Glomerular visceral epithelial cell (primary cell): ENCODE results near the gene TANK.
"Not testable (repeated sequence)": the region's sequence is repeated elsewhere in the genome, so short reads cannot be mapped to it uniquely, and the experiment has no call there.

ENCODE experiments used
- DNase-seq: peaks from one replicate; pipeline ENCODE4 v3.0.0-alpha.2; 2016; ENCODE audit errors: extremely low spot score

Gene TANK

GRCh38 chr2:161232571-161232970 lies 72.3 kb downstream of the TANK start:
- DNase-seq: no peak

- DNase-seq: no peak
Measured at GRCh38 chr2:161233858-161234431, 73.7 kb downstream of the TANK start.

GRCh38 chr2:161234627-161235026 lies 74.4 kb downstream of the TANK start:
- no peak for DNase-seq

DNA sequence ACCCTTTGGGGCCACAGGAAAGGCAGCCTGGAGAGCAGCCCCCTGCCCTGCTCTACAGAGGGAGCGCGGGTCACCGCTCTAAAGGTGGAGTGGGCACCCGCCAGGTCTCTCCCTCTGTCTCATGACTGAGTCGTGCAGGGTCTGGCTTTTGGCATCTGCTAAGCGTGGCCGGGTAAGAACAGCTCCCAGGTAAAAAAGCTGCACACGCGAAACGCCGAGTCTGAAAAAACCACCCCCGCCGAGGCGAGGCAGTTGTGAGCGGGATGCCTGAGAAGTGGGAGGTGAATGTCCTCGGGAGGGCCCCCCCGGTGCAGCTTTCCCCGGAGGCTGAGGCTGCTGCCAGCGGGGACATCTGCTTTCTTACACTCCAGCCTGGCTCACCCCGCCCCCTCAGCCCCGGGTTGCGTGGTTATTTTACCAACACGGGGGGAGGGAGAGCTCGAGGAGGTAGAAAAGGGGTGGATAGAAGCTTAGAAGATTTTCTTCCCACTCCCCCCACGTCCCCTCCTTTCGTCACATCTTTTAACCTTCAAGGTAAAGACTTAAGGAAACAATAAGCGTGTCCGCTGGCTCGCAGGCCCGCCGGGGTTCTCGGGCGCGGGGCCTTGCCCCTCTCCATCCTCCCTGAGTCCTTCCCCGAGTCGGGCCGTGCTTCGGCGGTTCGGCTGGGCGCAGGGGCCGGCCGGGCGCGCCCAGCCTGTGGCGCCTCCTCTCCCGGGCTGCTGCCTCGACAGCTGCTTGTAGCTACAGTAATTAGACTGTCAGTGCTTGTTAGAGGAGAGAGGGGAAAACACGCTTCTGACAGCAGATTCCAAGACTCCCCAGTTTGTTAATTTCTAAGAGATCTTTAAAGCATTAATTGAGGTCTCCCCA lies 77.4 kb downstream of the TANK start:
- DNase-seq: peak; percentile 13

DNA sequence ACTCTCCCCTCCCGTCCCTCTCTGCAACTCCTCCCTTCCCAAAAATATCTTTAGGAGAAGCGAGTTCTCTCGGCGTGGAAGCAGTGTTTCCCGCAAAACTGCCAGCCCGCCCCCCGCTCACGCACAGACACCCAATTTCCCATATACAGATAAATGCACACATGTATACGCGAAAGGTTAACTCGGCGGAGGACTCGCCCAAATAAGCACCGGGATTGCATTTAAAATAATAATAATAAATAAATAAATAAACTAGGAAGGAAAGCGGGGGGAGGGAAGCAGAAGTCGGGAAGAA lies 78.0 kb downstream of the TANK start:
- no peak for DNase-seq

GRCh38 chr2:161238560-161239325 lies 78.5 kb downstream of the TANK start:
- peak; percentile 41 for DNase-seq

- no peak for DNase-seq
Measured at GRCh38 chr2:161239326-161240109, 79.3 kb downstream of the TANK start.

DNA sequence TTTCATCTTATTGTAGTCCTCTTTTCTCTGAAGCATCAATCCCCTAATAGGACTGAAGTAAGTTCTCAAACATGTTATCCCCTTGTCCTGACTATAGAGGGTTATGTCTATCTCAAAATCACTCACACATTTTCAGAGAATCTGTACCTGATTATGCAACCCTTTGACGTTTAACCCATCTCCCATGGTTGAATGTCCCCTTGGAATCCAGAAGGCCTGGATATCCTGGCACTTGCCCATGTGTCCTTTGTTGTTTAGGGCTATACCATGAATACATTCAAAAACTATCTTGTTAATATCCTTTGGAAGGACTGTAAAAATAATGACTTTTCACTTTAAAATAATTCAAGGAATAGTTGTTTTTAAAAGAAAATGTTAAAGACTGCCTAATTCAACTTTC lies 81.7 kb downstream of the TANK start:
- peak; percentile 11 for DNase-seq

- DNase-seq: no peak
Measured at GRCh38 chr2:161243312-161243711, 83.1 kb downstream of the TANK start.

DNA sequence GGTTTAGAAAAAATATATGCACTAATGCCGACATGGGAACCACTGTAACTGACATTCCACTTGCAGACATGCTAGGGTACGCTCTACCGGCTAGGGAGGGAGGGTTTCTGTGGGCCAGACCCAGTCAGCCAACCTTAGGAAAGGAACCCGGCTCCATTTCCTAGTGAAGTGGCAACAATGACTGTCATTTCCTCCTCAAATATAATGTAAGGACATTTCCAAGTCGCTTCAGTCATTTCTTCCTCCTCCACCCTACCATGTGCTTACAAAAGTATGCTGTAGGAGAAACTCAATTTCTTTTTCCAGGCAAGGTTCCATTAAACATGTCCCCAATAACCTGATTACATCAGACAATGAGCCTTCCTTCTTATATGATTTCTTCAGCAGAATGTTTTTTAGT lies 83.7 kb downstream of the TANK start:
- no peak for DNase-seq

DNA sequence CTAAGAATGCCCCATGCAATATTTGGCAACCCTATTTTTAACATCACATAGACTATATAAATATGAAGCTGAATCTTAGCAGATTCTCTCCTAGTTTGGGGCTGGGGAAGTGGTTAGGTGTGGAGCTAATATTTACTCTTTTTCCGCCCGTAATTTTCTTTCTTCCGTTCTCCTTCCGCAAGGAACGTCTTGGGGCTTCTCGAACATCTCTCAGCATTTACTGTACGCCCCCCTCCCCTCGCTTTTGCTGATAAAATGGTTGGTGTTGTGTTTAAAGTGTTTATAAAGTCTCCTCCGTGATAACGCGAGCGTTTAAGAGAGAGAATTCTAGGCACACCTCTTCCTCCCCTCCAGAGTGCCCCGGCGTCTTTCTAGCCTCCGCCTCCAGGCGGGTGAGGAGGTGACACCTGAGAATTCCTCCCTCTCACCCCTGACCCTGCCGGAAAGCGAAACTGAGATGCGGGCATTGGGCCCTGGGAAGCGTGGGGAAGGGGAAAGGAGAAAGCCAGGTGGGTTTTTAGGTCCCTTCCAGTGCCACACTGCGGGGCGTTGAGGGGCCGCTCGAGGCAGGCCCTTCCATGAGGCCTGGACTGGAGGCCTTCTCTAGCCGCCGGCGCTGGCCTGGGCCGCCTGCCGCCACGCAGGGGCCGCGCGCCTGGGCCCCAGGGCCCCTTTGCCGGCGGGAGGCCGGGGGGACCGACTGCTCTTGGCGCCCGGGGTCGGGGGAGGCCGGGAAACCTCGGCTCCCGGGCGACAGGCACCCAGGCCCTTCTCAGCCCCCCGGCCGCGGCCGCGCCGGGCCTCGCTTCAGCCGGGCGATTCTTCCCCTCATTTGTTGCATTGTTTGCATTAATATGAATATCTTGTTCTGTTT lies 84.4 kb downstream of the TANK start:
- DNase-seq: not testable (repeated sequence)

DNA sequence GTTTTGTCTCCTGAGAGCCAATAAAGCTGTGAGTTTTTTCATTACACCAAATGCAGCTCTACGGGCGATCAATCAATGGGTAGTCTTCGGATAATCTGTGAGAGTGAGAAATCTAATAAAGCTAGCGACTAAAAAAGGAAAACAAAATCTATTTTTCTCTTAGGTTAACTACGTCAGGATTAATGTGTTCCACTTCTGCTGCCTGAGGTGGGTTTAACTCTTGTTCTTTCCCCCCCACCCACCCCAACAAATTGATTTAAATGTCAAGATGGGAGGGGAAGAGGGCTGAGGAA lies 85.0 kb downstream of the TANK start:
- no peak for DNase-seq

DNA sequence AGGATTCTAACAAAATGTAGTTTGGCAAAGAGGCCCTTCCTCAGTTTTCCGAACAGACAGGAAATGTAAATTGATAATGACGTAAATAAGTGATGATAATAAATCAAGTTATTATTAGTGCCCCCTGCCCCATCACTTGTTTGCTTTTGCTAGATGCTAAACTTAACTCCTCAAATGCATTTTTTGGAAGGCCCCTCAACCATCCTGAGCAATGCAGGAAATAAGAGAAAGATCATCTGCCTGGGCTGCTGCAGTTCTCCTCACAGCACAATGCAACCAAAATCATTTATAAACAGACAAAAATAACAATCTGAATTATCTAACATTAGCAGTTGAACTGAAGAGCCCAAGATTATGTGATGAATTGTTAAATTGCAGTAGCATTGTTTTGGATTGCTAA lies 85.4 kb downstream of the TANK start:
- no peak for DNase-seq

GRCh38 chr2:161246281-161246680 lies 86.1 kb downstream of the TANK start:
- DNase-seq: no peak

DNA sequence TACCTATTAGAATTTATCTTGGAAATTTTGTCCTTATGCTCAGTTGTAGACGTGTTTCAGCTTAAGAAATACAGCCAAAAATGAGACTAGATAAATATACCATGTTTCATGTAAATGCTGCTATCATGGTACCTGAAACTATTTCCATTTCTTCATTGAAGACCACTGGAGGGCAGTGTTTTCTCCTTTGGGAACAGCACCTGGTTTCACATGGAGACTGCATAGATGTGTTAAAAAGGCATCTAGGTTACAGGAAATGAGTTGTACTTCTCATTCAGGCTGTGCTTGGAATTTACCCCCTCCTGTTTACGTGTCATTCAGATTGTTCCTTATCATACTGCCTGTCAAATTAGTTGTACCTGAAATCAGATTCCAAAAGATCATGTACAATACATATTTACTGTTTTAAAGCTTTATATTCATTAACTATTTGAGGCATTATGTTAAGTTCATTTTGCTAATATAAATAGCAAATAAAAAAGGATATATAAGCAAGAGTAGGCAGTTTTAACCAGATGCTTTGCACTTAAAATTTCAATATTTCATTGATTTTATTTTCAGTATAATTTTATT lies 90.7 kb downstream of the TANK start:
- peak; percentile 73 for DNase-seq

GRCh38 chr2:161257123-161257952 lies 97.1 kb downstream of the TANK start:
- DNase-seq: no peak

GRCh38 chr2:161265874-161266273 lies 105.6 kb downstream of the TANK start:
- no peak for DNase-seq

DNA sequence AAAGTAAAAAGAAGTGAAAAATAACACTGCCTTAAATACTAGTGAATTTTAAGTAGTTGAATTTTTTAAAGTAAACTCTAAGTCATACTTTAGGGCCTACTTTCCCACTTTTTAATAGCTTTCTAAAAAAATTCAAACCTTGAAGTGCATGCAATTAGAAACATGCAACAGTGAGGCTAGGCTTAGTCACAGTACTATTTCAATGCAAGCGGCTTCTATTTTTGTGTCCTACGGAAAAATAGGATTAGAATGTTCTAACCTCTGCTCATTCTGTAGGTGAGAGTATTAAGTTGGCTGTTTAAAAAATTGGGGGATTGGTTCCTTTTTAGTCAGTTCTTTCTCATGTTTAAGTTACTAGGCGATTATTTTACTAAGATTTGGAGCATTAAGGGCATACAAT lies 108.9 kb downstream of the TANK start:
- no peak for DNase-seq

- DNase-seq: peak; percentile 53
Measured at GRCh38 chr2:161273038-161273760, 113.0 kb downstream of the TANK start.
